Gastroesophageal sphincter (tissue), 3 donors: ENCODE measurements around the gene DENND5B.

Experiments used
- CTCF ChIP-seq, 4 experiments: fragments of 200-600 bp in 2 of 4; fragments of 450-650 bp in 2 of 4; sonication (generic) in 1 of 4; IDR thresholded peaks; one replicate each; pipeline ENCODE4 v1.5.1; 2017 to 2019; ENCODE audit warnings: antibody characterized with exemption in 4 of 4, mild to moderate bottlenecking in 2 of 4, moderate library complexity in 2 of 4
- EP300 ChIP-seq: sonication (generic); formaldehyde crosslinking; IDR thresholded peaks from one replicate; pipeline ENCODE4 v1.6.1; 2017; ENCODE audit warnings: antibody characterized with exemption, mild to moderate bottlenecking

- TF ChIP-seq CTCF (IDR thresholded peaks at IDR 0.05): peak in 1 of 4 experiments; percentile 45
- TF ChIP-seq EP300: no peak
Measured at GRCh38 chr12:31589904-31590641, 863 bp downstream of the DENND5B start.
